Esophagus squamous epithelium (tissue), 5 donors: ENCODE data around the gene CR1L. TPM values are rescaled to one million over a fixed set of nuclear protein-coding genes. Genes with fewer than 3 reads are reported as not detected.
A peak's percentile ranks its signal among the peaks of the same experiment; 100 is the strongest.

Experiments used
- DNase-seq: peaks from one replicate; lab custom pipeline; 2025; lab: John Stamatoyannopoulos, UW
- H3K27ac ChIP-seq, 4 donors: fragments of 200-600 bp; sonication (generic); one replicate each; pipeline ENCODE4 v1.5.1; 2016 to 2019; ENCODE audit warnings: mild to moderate bottlenecking in 1 of 4
- H3K27me3 ChIP-seq, 4 donors: fragments of 200-600 bp; sonication (generic); 1 replicate in 3 of 4; 2 replicates in 1 of 4; pipeline versions ENCODE4 v1.5.1 to v1.6.0; 2017 to 2021; ENCODE audit warnings: antibody characterized with exemption in 1 of 4
- H3K36me3 ChIP-seq, 3 donors: fragments of 200-600 bp; sonication (generic); one replicate each; pipeline ENCODE4 v1.5.1; 2016 to 2019
- H3K4me1 ChIP-seq, 3 donors: fragments of 200-600 bp; sonication (generic); one replicate each; pipeline ENCODE4 v1.5.1; 2017 to 2019
- H3K4me3 ChIP-seq, 4 donors: fragments of 200-600 bp; sonication (generic); 1 replicate in 3 of 4; 2 replicates in 1 of 4; pipeline ENCODE4 v1.5.1; 2016 to 2019; ENCODE audit warnings: mild to moderate bottlenecking in 2 of 4, moderate library complexity in 1 of 4
- H3K9me3 ChIP-seq, 3 donors: fragments of 200-600 bp; sonication (generic); one replicate each; pipeline ENCODE4 v1.5.1; 2016 to 2019
- POLR2A ChIP-seq, 4 donors: fragments of 450-650 bp; IDR thresholded peaks; one replicate each; pipeline ENCODE4 v1.6.1; 2017; ENCODE audit warnings: antibody characterized with exemption in 4 of 4, mild to moderate bottlenecking in 4 of 4, moderate library complexity in 3 of 4
- WGBS, 2 donors: methylation state at CpG; one replicate each; pipeline ENCODE4 v1.1.5; 2018; 5-methylcytosine and 5-hydroxymethylcytosine counted together
- intact Hi-C: fragments of 100-400 bp; cut with DNase I; formaldehyde crosslinking; loops from one replicate; pipeline ENCODE4 v1.15.0; 2022
- total RNA-seq, 4 donors: library from RNA; depleted of rRNA; stranded (reverse); fragments of >200 nt; gene quantifications; one replicate each; pipeline ENCODE4 v1.1.0, GENCODE V29; 2016
- TF ChIP-seq, protein P1 (sequence below), 6 experiments: fragments of 450-650 bp in 4 of 6; fragments of 200-600 bp in 2 of 6; sonication (generic) in 2 of 6; IDR thresholded peaks; one replicate each; pipeline ENCODE4 v1.5.1; 2016 to 2019; ENCODE audit warnings: antibody characterized with exemption in 6 of 6, mild to moderate bottlenecking in 4 of 6, moderate library complexity in 4 of 6
- donor health status: DM: yes; HTN: yes; CAD: no.

The CR1L gene
- total RNA-seq, 4 donors from 2014 or later = not detected

DNA sequence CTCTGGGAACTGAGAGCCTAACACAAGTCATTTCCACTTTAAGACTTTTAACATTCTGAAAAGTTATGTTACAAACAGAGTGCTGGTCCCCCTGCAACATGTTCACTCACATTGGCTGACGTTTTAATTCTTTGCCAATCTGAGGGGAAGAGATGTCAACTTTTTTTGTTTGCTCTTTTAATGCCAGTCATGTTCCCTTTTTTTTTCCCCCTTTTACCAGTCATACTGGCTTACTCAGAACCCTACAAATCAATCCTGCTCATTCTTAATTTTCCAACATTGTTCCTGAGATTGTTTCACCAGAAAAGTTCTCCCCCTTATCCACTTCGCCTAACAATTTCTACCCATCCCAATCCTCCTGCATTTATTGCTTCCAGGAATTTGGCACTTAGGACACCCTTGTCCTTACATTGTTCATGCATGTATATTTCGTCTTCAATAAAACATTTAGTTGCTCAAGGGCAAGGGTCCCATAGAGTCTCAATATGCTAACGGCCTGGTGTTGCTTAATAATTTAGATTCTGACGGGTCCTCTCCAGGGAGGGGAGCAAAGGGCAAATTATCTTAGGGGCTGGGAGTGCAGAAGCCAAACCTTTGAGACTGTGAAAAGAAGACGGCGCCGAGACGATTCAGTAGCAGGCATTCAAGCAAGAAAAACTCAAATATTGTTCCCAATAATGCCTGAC, 624 bp upstream of the CR1L start:
- 27 to 45% methylated on average over 9 of the region's 9 CpGs for WGBS, 2 donors

GRCh38 chr1:207645635-207646081, 725 bp downstream of the CR1L start:
- DNase-seq = no peak
- peak overlapping the region; percentile 40 to 71 (median 51) for H3K4me3 ChIP-seq
- 74 to 78% methylated on average over 7 to 12 of the region's 17 CpGs for WGBS, 2 donors

More for the DNA sequence above, 624 bp upstream of the CR1L start:
- Histone ChIP-seq H3K4me1 (peaks cover 0 to 18% (median 7%) of the 10 kb centered on the region in 3 donors), H3K4me3 (peak overlapping the region; percentile 40 to 71 (median 51)), H3K36me3 (no peaks in the 10 kb centered on the region), H3K27ac (no peak overlapping the region), H3K27me3 (peaks cover 0 to 37% (median 0%) of the 10 kb centered on the region in 4 donors), H3K9me3 (no peaks in the 10 kb centered on the region)
- DNase-seq = no peak
- intact Hi-C loops = no loop called here
- TF ChIP-seq, protein P1, sequence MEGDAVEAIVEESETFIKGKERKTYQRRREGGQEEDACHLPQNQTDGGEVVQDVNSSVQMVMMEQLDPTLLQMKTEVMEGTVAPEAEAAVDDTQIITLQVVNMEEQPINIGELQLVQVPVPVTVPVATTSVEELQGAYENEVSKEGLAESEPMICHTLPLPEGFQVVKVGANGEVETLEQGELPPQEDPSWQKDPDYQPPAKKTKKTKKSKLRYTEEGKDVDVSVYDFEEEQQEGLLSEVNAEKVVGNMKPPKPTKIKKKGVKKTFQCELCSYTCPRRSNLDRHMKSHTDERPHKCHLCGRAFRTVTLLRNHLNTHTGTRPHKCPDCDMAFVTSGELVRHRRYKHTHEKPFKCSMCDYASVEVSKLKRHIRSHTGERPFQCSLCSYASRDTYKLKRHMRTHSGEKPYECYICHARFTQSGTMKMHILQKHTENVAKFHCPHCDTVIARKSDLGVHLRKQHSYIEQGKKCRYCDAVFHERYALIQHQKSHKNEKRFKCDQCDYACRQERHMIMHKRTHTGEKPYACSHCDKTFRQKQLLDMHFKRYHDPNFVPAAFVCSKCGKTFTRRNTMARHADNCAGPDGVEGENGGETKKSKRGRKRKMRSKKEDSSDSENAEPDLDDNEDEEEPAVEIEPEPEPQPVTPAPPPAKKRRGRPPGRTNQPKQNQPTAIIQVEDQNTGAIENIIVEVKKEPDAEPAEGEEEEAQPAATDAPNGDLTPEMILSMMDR (IDR thresholded peaks at IDR 0.05) = no peak
- no peak for TF ChIP-seq POLR2A (IDR thresholded peaks at IDR 0.05)

DNA sequence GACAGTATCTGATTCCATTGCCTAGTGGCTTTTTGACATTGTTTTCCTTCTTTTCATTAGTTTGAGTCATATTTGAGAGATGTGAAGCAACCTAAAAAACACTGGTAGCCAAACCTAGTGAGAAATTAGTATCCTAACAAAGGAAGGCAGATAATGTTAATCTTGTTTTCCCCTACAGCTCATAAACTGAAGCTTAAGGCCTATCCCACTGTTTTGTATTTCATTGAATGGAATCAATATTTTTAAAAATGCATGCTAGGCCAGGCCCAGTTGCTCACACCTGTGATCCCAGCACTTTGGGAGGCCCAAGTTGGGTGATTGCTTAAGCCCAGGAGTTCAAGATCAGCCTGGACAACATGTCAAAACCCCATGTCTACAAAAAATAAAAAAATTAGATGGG, 1.2 kb downstream of the CR1L start:
- no peak overlapping the region for H3K4me3 ChIP-seq
- TF ChIP-seq, protein P1 (IDR thresholded peaks at IDR 0.05) = no peak
- TF ChIP-seq POLR2A (IDR thresholded peaks at IDR 0.05) = no peak
- H3K36me3 ChIP-seq = no peaks in the 10 kb centered on the region
- intact Hi-C loops = no loop called here
- H3K27me3 ChIP-seq = peaks cover 0 to 30% (median 0%) of the 10 kb centered on the region in 4 donors
- H3K9me3 ChIP-seq = no peaks in the 10 kb centered on the region
- no peak overlapping the region for H3K27ac ChIP-seq
- no peak for DNase-seq
- peaks cover 0 to 18% (median 7%) of the 10 kb centered on the region in 3 donors for H3K4me1 ChIP-seq

More at GRCh38 chr1:207645635-207646081, 725 bp downstream of the CR1L start:
- Histone ChIP-seq H3K27me3 (peaks cover 0 to 30% (median 0%) of the 10 kb centered on the region in 4 donors), H3K36me3 (no peaks in the 10 kb centered on the region), H3K9me3 (no peaks in the 10 kb centered on the region), H3K27ac (no peak overlapping the region), H3K4me1 (peaks cover 0 to 18% (median 7%) of the 10 kb centered on the region in 3 donors)
- intact Hi-C loops = no loop called here
- TF ChIP-seq, protein P1 (IDR thresholded peaks at IDR 0.05) = no peak
- no peak for TF ChIP-seq POLR2A (IDR thresholded peaks at IDR 0.05)

DNA sequence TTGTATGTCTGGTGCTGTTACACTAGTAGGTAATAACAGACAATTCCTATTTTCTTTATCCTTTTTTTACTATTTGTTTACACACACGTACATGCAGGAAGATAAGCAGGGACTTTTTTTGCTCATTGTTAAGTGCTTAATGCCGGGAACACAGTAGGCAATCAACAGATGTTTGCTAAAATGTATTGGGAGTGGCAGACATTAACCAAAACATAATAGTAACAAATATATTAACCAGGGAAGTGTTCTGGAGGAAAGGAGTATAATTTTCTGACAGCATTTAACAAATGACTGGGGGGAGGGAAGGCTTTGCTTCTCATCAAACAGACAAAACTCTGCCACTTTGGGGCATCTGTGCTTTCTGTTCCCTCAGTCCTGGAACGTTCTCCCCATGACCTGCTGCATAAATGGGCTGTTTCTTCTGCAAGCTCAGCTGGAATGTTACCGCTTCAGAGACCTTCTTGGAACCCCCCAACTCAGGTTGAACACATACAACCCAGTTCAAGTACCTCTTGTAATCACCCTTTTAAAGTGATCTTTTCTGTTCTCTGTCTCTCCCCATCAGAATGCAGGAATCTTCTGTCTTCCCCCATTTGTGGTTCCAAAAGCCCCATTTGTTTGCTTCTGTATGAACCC, 2.1 kb downstream of the CR1L start:
- Histone ChIP-seq H3K4me1 (peaks cover 0 to 18% (median 7%) of the 10 kb centered on the region in 3 donors), H3K4me3 (no peak overlapping the region), H3K36me3 (no peaks in the 10 kb centered on the region), H3K27me3 (peaks cover 0 to 29% (median 0%) of the 10 kb centered on the region in 4 donors), H3K27ac (no peak overlapping the region), H3K9me3 (no peaks in the 10 kb centered on the region)
- intact Hi-C loops = no loop called here
- DNase-seq = no peak
- WGBS, 2 donors = 58 to 59% methylated on average over 4 of the region's 4 CpGs
- no peak for TF ChIP-seq POLR2A (IDR thresholded peaks at IDR 0.05)
- TF ChIP-seq, protein P1 (IDR thresholded peaks at IDR 0.05) = no peak
